ENCODE measurements around the gene GIPC2.

- TF ChIP-seq CTCF (IDR thresholded peaks at IDR 0.05 in 4 of 5, conservative IDR thresholded peaks at IDR 0.05 in 1 of 5) = no peak
- no peak for TF ChIP-seq POLR2A (IDR thresholded peaks at IDR 0.05)
Observed at GRCh38 chr1:78045563-78045925, 222 bp upstream of the GIPC2 start.

Measured in gastrocnemius medialis (tissue), 4 donors.